ENCODE results near the gene SH3RF3.

GRCh38 chr2:109399066-109399465 is 270.1 kb downstream of the SH3RF3 start:
- TF ChIP-seq POLR2AphosphoS5 (IDR thresholded peaks at IDR 0.05; ENCODE audit: low read depth, low read length): no peak
- no peak for TF ChIP-seq SPI1 (IDR thresholded peaks at IDR 0.05; ENCODE audit: low read depth, low read length)
- no peak for TF ChIP-seq TAF1 (IDR thresholded peaks at IDR 0.05; ENCODE audit: low read depth, low read length)
- TF ChIP-seq POLR2A (IDR thresholded peaks at IDR 0.05; ENCODE audit: low read depth, low read length): no peak
- no peak for TF ChIP-seq POU2F2 (IDR thresholded peaks at IDR 0.05; ENCODE audit: low read depth, low read length)
